Stimulated activated CD4-positive, alpha-beta T cell treated with anti-CD3 and anti-CD28 coated beads, TNF-alpha, amount 100 ng/mL, for 1 hour (primary cell): ENCODE data around the gene FOXD1.
A peak's percentile ranks its signal among the peaks of the same experiment; 100 is the strongest.
"Not testable (repeated sequence)": the region's sequence is repeated elsewhere in the genome, so short reads cannot be mapped to it uniquely, and the experiment has no call there.

Experiments
- DNase-seq, 3 donors: peaks; one replicate each; pipeline ENCODE4 v3.0.0-alpha.2; 2020; ENCODE audit warnings: low read depth in 3 of 3, low spot score in 1 of 3

Gene FOXD1

GRCh38 chr5:73464016-73464745, 15.6 kb upstream of the FOXD1 start:
- DNase-seq = no peak

- DNase-seq = no peak
These were observed 11.6 kb upstream of the FOXD1 start for GRCh38 chr5:73460133-73460532.

GRCh38 chr5:73459366-73459765, 10.8 kb upstream of the FOXD1 start:
- no peak for DNase-seq

GRCh38 chr5:73456462-73456861, 7.9 kb upstream of the FOXD1 start:
- DNase-seq = not testable (repeated sequence)

- no peak for DNase-seq
These were observed 5.9 kb upstream of the FOXD1 start for GRCh38 chr5:73454379-73455036.

- no peak for DNase-seq
These were observed 3.6 kb upstream of the FOXD1 start for GRCh38 chr5:73452215-73452614.

- DNase-seq = peak in 2 of 3 donors; percentile 37 to 65
These were observed 2.9 kb upstream of the FOXD1 start for GRCh38 chr5:73451224-73452130.

GRCh38 chr5:73450672-73451223, 2.2 kb upstream of the FOXD1 start:
- DNase-seq = peak in 1 of 3 donors; percentile 4

GRCh38 chr5:73450137-73450536, 1.6 kb upstream of the FOXD1 start:
- no peak for DNase-seq

GRCh38 chr5:73447530-73448462, 781 bp downstream of the FOXD1 start:
- peak in 1 of 3 donors; percentile 20 for DNase-seq

GRCh38 chr5:73446631-73447529, 1.7 kb downstream of the FOXD1 start:
- no peak for DNase-seq

- no peak for DNase-seq
These were observed 2.6 kb downstream of the FOXD1 start for GRCh38 chr5:73445665-73446630.

- no peak for DNase-seq
These were observed 3.8 kb downstream of the FOXD1 start for GRCh38 chr5:73444499-73445438.

GRCh38 chr5:73443829-73444498, 4.6 kb downstream of the FOXD1 start:
- no peak for DNase-seq

- DNase-seq = no peak
These were observed 5.5 kb downstream of the FOXD1 start for GRCh38 chr5:73442996-73443627.

- DNase-seq = no peak
These were observed 6.3 kb downstream of the FOXD1 start for GRCh38 chr5:73442231-73442811.
